Measurements from ENCODE around the gene TLDC2.
"Not testable (repeated sequence)": the region's sequence is repeated elsewhere in the genome, so short reads cannot be mapped to it uniquely, and the experiment has no call there.

Gene TLDC2

DNA sequence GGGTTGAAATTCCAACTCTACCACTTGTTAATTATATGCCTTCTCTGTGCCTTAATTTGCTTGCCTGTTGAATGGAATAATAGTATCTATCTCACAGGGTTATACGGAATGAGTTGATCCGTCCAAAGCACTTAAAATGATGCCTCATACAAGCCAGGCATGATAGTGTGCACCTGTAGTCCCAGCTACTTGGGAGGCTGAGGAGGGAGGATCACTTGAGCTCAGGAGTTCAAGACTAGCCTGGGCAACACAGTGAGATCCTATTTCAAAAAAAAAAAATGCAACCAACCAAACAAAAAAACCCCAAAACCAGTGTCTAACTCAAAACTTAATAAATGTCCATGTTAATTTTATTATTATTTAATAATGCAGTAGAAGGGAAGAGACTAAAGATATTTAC is 40.3 kb downstream of the TLDC2 start:
- DNase-seq (ENCODE audit: low read depth), result no peak

DNA sequence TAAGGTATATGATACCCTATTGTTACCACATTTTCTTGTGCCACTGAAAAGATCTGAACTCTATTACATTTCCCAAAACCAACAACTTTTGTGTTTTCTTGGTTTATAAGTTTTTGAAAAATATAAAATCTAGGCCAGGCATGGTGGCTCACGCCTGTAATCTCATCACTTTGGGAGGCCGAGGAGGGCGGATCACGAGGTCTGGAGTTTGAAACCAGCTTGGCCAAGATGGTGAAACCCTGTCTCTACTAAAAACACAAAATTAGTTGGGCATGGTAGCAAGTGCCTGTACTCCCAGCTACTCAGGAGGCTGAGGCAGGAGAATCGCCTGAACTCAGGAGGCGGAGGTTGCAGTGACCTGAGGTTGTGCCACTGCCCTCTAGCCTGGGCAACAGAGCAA is 41.3 kb downstream of the TLDC2 start:
- DNase-seq (ENCODE audit: low read depth), result no peak

DNA sequence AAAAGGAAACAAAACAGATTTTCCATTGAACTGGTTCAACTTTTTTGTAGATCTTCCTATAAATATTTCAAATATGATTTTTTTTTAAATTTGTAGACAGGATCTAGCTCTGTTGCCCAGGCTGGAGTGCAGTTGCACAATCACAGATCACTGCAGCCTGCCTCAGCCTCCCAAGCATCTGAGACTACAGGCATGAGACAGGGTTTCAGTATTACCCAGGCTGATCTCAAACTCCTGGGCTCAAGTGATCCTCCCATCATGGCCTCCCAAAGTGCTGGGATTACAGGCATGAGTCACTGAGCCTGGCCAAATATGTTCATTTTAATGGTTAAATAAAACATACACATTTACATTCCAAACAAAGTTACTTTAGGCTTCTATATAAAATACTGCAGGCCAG is 42.0 kb downstream of the TLDC2 start:
- no peak for DNase-seq (ENCODE audit: low read depth)

DNA sequence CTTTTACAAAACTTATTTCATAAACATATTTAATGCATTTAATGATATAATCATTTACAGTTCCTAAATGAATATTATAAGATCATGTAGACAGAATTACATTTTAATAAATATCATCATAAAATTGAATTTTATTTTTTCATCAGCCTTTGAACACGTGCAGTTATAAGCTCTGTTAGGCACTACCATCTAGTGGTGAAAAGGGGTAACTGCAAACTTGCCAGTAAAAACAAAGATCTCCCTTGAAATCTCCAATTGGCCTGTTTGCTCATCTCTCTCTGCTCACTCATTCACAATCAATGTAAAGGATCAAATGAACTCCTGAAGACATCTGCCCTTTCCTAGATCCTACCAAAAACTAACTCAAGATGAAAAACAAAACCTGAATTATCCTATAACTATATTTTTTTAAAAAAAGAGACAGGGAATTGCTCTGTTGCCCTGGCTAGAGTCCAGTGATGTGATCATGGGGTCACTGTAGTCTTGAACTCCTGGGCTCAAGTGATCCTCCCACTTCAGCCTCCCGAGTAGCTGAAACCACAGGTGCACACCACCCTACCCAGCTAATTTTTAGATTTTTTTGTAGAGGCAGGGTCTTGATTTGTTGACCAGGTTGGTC is 43.9 kb downstream of the TLDC2 start:
- peak; percentile 18 for DNase-seq (ENCODE audit: low read depth)

DNA sequence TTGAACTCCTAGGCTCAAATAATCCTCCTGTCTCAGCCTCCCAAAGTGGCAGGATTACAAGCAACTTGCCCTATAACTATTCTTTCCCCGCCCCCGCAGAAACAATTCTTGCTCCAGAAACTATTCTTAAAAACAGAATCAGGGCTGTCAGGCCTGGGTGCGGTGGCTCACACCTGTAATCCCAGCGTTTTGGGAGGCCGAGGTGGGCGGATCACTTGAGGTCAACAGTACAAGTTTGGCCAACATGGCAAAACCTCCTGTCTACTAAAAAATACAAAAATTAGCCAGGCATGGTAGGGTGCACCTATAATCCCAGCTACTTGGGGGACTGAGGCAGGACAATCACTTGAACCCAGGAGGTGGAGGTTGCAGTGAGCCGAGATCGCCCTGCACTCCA is 44.4 kb downstream of the TLDC2 start:
- no peak for DNase-seq (ENCODE audit: low read depth)

DNA sequence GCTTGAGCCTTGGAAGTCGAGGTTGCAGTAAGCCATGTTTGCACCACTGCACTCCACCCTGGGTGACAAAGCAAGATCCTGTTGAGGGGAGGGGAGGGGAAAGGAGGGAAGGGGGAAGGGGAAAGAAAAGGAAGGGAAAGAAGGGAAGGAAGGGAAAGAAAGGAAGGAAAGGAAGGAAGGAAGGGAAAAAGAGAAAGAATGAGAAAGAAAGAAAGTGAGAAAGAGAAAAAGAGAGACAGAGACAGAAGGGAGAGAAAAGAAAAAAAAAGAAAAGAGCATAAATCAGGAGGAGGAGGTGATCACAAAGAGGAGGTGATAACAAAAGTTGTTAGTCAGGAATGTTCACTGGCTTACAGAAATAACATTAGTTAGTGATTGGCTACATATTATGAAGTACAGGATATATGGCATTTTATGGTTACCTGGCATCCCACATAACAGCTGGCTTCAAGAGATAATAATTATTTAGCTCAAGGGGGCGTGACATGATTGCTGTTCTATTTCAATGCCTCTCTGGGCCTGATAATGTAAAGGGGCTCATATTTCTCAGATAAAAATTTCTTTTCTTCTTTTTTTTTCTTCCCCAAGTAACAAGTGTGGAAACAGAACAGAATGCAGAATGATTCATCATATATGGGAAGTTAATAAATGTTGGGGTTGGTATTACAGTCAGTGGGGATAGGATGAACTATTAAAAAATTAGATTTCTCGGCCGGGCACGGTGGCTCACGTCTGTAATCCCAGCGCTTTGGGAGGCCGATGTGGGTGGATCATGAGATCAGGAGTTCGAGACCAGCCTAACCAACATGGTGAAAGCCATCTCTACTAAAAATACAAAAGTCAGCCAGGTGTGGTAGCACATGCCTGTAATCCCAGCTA is 48.5 kb downstream of the TLDC2 start:
- no peak for DNase-seq (ENCODE audit: low read depth)

DNA sequence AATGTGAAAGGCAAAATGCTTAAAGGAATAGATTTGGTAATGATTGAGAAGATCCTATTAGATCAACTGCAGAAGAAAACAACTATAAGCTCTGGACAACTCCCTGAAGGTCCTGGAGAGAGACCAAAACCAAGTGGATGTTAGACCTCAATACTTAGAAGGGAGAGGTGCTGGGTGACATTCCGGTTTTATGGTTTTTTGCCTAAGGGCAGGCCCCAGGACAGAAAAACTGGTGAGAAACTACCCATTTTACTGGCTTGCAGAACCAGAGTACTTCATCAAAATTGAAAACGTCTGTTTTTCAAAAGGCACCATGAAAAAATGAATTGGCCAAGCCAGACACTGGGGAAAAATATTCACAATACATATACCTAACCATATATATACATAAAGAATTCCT is 49.3 kb downstream of the TLDC2 start:
- no peak for DNase-seq (ENCODE audit: low read depth)

DNA sequence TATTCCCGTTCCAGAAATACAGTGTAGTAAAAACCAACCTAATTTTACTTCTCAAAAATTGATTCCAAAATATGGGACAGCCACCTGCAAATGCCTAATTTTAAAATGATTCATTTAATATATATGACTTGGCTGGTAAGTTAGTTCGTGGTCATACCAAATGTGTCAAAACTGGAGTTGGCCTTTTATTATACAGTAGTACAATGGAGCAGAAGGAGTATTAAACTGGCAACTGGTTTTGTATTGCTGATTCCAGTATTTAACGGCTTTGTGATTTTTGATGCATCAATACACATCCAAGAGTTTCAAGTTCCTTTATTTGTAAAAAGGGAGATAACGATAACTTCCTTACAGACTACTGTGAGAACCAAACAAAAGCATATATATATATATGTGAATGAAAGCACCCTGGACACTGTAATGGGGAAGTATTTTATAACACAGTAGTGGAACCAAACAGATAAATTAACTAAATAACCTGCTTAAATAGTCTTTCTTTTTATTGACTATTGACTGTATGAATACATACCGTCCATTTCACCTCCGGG is 50.8 kb downstream of the TLDC2 start:
- DNase-seq (ENCODE audit: low read depth), result no peak

DNA sequence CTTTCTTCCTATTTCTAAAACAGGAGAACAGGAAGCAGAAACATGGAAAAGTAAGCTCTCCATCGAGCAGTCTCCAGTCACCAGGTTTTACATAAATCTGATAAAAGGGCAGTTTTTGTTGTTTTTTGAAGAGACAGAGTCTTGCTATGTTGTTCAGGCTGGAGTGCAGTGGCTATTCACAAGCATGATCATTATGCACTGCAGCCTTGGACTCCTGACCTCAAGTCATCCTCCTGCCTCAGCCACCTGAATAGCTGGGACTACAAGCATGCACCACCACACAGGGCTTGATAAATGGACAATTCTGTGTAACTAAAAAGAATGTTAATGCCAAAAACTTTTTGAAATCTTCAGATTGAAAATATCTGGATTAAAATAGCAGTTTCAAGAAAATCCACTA is 51.8 kb downstream of the TLDC2 start:
- DNase-seq (ENCODE audit: low read depth), result no peak

DNA sequence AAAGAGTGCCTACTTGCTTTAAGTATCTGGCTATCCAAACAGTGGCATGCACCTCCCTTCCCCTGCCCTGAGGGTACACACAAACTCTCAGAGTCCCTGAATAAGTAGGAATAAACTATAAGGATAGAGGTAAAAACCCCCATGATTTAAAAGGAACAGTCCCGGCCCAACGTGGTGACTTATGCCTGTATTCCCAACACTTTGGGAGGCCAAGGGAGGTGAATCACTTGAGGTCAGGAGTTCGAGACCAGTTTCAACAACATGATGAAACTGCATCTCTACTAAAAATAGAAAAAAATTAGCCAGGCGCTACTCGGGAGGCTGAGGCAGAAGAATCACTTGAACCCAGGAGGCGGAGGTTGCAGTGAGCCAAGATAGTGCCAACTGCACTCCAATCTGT is 53.4 kb downstream of the TLDC2 start:
- DNase-seq (ENCODE audit: low read depth), result no peak

DNA sequence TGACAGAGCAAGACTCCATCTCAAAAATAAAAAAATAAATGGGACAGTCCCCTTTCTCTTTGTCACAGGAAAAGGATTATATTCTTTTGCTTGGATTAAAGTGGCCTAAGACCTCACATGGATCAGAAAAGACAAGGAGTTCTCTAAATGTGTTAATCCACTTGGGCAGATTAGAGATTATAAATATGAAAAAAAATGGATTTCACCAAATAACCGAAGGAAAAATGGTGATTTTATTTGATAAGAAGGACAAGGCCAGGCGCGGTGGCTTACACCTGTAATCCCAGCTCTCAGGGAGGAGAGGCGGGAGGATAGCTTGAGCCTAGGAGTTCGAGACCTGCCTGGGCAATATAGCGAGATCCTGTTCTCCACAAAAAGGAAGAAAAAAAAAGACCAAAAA is 53.8 kb downstream of the TLDC2 start:
- no peak for DNase-seq (ENCODE audit: low read depth)

DNA sequence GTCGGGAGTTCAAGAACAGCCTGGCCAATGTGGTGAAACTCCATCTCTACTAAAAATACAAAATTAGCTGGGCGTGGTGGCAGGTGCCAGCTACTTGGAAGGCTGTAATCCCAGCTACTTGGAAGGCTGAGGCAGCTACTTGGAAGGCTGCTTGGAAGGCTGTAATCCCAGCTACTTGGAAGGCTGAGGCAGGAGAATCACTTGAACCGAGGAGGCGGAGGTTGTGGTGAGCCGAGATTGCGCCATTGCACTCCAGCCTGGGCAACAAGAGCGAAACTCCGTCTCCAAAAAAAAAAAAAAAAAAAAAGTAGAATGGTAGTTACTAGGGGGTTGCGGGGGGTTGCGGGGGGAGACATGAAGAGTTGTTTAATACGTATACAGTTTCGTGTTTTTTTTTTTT is 56.1 kb downstream of the TLDC2 start:
- not testable (repeated sequence) for DNase-seq (ENCODE audit: low read depth)

DNA sequence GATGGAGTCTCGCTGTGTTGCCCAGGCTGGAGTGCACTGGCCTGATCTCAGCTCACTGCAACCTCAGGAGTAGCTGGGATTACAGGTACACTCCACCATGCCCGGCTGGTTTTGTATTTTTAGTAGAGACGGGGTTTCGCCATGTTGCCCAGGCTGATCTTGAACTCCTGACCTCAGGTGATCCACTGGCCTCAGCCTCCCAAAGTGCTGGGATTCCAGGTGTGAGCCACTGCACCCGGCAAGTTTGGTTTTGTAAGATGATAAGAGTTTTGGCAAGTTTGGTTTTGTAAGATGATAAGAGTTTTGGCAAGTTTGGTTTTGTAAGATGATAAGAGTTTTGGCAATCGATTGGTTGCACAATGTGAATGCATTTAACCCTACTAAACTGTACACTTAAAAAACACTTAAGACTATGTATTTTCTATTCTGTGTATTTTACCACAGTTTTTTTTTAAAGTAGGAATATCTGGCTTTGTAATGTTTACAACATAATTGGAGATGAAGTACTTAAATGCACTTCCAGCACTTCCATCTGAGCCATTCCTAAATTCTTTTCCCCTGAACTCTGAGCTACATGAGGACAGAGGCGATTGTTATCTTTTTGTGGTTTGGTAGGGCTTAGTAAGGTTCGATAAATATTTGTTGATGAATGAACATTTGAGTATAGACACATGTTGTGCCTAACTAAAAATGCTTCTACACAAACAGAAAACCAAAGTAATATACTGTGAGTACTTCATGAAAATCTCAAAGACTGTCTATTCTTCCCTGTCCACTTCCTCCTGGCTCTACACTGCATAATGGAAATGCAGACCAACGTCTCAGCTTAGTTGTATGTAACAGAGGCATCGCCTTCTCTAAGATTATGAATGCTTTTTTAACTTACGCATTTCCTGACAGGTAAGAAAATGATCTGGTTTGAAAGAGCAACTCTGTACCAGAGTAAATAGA is 56.8 kb downstream of the TLDC2 start:
- no peak for DNase-seq (ENCODE audit: low read depth)

DNA sequence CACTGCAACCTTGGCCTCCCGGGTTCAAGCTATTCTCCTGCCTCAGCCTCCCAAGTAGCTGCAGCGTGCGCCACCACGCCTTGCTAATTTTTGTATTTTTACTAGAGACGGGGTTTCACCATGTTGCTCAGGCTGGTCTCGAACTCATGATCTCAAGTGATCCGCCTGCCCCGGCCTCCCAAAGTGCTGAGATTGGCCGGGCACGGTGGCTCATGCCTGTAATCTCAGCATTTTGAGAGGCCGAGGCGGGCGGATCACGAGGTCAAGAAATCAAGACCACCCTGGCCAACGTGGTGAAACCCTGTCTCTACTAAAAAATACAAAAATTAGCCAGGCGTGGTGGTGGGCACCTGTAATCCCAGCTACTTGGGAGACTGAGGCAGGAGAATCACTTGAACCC is 57.6 kb downstream of the TLDC2 start:
- DNase-seq (ENCODE audit: low read depth), result not testable (repeated sequence)

DNA sequence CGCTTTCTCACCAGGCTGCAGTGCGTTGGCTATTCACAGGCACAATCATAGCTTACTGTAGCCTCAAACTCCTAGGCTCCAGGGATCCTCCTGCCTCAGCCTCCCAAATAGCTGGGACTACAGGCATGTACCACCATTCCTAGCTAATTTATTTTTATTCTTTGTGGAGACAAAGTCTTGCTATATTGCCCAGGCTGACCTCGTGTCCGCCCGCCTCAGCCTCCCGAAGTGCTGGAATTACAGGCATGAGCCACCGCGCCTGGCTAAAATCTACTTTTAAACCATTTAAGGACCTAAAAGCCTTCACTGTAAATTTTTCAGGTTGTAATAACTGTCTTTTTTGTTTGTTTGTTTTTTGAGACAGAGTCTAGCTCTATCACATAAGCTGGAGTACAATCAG is 60.4 kb downstream of the TLDC2 start:
- DNase-seq (ENCODE audit: low read depth), result no peak

DNA sequence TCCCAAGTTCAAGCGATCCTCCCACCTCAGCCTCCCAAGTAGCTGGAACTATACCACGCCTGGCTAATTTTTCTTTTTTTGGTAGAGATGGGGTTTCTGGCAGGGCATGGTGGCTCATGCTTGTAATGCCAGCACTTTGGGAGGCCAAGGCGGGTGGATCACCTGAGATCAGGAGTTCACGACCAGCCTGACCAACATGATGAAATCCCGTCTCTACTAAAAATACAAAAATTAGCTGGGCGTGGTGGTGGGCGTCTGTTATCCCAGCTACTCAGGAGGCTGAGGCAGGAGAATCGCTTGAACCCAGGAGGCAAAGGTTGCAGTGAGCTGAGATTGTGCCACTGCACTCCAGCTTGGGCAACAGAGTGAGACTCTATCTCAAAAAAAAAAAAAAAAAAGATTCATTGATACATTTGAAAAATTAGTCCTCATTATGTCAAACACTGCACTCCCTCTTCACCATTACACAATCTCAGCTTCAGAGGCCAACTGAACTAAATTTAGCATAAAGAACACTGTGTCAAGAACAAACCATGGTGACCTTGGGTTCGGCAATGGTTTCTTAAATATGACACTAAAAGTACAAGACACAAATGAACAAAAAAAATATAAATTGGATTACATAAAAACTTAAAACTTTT is 60.9 kb downstream of the TLDC2 start:
- DNase-seq (ENCODE audit: low read depth), result not testable (repeated sequence)

DNA sequence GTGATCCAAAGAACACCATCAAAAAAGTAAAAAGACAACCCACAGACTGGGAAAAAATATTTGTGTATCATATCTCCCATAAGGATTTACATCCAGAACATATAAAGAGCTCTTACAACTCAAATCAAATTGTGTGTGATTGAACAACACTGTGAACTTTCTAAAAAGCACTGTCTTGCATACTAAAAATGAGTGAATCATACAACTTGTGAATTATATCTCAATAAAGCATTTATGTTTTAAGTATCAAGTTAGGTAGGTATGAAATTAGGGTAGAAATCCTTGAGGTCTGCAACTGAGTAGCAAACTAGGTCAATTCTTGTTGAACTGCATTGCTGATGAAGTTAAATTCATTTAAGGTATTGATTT is 61.4 kb downstream of the TLDC2 start:
- no peak for DNase-seq (ENCODE audit: low read depth)

DNA sequence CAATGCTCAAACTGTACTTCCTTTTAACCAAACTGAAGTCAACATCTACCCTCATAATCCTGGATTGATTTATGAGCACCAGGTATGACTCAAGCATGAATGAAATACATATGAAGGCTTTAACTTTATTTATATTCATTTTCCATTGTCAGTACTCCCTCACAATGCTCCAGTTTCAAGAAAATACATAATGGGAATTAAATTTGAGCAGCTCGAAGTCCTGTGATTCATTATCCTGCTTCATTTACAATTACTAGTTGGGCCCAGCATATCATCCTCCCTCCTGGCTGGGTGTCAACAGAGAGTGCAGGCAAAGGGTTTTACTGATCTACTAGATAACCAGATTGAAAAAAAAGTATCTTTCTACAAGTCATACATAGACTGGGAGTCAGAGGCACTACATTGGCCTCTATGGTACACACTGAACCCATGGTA is 65.5 kb downstream of the TLDC2 start:
- no peak for DNase-seq (ENCODE audit: low read depth)

Data from activated gamma-delta T cell treated with anti-CD3 and anti-CD28 coated beads, Interleukin-2, amount 50 U/mL, for 16 hours (primary cell).